ENCODE results near the gene GPR162.

GPR162 gene

GRCh38 chr12:6822426-6823135 lies 960 bp downstream of the GPR162 start:
- H3K9me3 ChIP-seq (ENCODE audit: low read length) = no peaks in the 10 kb centered on the region
- H3F3A ChIP-seq (ENCODE audit: insufficient read depth, low read length) = no peaks in the 10 kb centered on the region
- no peaks in the 10 kb centered on the region for H4K20me1 ChIP-seq (ENCODE audit: insufficient read depth, low read length)
- H2AFZ ChIP-seq (ENCODE audit: low read length) = no peak overlapping the region
- peaks cover 9% of the 10 kb centered on the region; the same call in 1 of the 2 replicates for H3K27me3 ChIP-seq (ENCODE audit: insufficient read depth, low read length)
- no peak overlapping the region for H3K4me3 ChIP-seq (ENCODE audit: low read depth, low read length, poor library complexity, severe bottlenecking)
- H3K4me2 ChIP-seq (ENCODE audit: low read length) = no peak overlapping the region
- H3K36me3 ChIP-seq (ENCODE audit: insufficient read depth, low read length) = no peaks in the 10 kb centered on the region
- no peak overlapping the region for H3K27ac ChIP-seq (ENCODE audit: low read depth, low read length, poor library complexity, severe bottlenecking)
- TF ChIP-seq CTCF (IDR thresholded peaks at IDR 0.05; ENCODE audit: low read length) = no peak
- TF ChIP-seq EZH2 (IDR thresholded peaks at IDR 0.05; ENCODE audit: borderline replicate concordance, low read length) = no peak
- no peaks in the 10 kb centered on the region for H3K79me2 ChIP-seq (ENCODE audit: insufficient read depth, low read length)
- H3K9ac ChIP-seq (ENCODE audit: low read length) = no peak overlapping the region
- H3K9me2 ChIP-seq (ENCODE audit: low read depth, low read length) = no peaks in the 10 kb centered on the region
- no peaks in the 10 kb centered on the region for H3K4me1 ChIP-seq (ENCODE audit: insufficient read depth, low read length, severe bottlenecking)

DNA sequence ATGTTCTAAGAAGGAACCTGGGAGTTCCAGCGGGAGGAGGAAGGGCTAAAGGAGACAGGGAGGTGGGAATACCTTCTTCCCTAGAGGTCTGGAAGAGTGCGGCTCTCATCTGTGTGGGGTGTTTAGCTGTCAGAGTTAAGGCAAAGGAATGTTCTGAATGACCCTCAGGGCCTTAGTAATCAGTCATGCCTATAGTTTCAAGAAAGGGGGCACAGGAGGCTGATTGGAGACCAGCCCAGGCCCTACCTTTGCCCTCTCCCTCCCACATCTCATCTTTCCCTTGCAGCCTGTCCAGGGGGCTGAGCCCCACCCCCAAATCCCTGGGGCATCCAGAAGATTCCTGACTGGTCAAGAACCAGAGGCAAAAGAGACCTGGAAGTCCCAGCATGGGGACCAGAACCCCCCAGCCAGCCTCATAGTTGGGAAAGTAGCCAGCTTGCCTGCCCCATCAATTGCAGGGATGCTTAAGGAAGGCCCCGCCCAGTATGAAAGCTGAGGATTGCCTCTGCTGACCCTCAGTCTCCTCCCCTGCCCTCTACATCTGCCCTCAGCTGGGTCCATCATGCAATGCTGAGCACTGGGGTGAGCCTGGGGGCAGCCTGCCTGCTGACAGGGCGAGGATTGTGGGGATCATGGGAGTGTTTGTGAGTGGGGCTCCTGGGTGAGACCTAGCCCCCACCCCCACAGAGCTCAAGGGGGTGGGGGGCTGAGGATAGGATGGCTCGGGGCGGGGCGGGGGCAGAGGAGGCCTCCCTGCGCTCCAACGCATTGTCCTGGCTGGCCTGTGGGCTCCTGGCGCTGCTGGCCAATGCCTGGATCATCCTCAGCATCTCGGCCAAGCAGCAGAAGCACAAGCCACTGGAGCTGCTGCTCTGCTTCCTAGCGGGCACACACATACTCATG lies 1.8 kb downstream of the GPR162 start:
- no peaks in the 10 kb centered on the region for H3K79me2 ChIP-seq (ENCODE audit: insufficient read depth, low read length)
- H3K4me2 ChIP-seq (ENCODE audit: low read length) = no peak overlapping the region
- peaks cover 5% of the 10 kb centered on the region; the same call in 1 of the 2 replicates for H3K27me3 ChIP-seq (ENCODE audit: insufficient read depth, low read length)

More for the DNA sequence above, 1.8 kb downstream of the GPR162 start:
- Histone ChIP-seq H3K4me1 (ENCODE audit: insufficient read depth, low read length, severe bottlenecking) (no peaks in the 10 kb centered on the region), H3K9ac (ENCODE audit: low read length) (no peak overlapping the region), H3K9me3 (ENCODE audit: low read length) (no peaks in the 10 kb centered on the region), H4K20me1 (ENCODE audit: insufficient read depth, low read length) (no peaks in the 10 kb centered on the region), H3F3A (ENCODE audit: insufficient read depth, low read length) (no peaks in the 10 kb centered on the region), H3K36me3 (ENCODE audit: insufficient read depth, low read length) (no peaks in the 10 kb centered on the region), H3K9me2 (ENCODE audit: low read depth, low read length) (no peaks in the 10 kb centered on the region), H2AFZ (ENCODE audit: low read length) (no peak overlapping the region), H3K4me3 (ENCODE audit: low read depth, low read length, poor library complexity, severe bottlenecking) (no peak overlapping the region), H3K27ac (ENCODE audit: low read depth, low read length, poor library complexity, severe bottlenecking) (no peak overlapping the region)
- TF ChIP-seq CTCF (IDR thresholded peaks at IDR 0.05; ENCODE audit: low read length) (no peak), EZH2 (IDR thresholded peaks at IDR 0.05; ENCODE audit: borderline replicate concordance, low read length) (no peak)

All from OCI-LY1 (cell line).